HG03108 (cell line): ENCODE data around the gene RBPMS2.

ENCODE experiments used
- ATAC-seq: cut with Tn5 transposase; IDR thresholded peaks from one replicate; pipeline ENCODE4 v1.9.1; 2021; ENCODE audit warnings: moderate library complexity; ENCODE audit not compliant: unreplicated experiment

The RBPMS2 gene

GRCh38 chr15:64783796-64784195 lies 8.4 kb upstream of the RBPMS2 start:
- ATAC-seq: no peak

GRCh38 chr15:64782751-64783150 lies 7.4 kb upstream of the RBPMS2 start:
- ATAC-seq: no peak

GRCh38 chr15:64781299-64781698 lies 5.9 kb upstream of the RBPMS2 start:
- ATAC-seq: no peak

GRCh38 chr15:64780600-64781156 lies 5.3 kb upstream of the RBPMS2 start:
- no peak for ATAC-seq

GRCh38 chr15:64779630-64780029 lies 4.2 kb upstream of the RBPMS2 start:
- ATAC-seq: no peak

GRCh38 chr15:64779024-64779423 lies 3.6 kb upstream of the RBPMS2 start:
- ATAC-seq: no peak

GRCh38 chr15:64776402-64776786 lies 1.0 kb upstream of the RBPMS2 start:
- ATAC-seq: no peak

GRCh38 chr15:64774629-64775493 lies 528 bp downstream of the RBPMS2 start:
- no peak for ATAC-seq

- ATAC-seq: no peak
Measured at GRCh38 chr15:64774037-64774628, 1.3 kb downstream of the RBPMS2 start.

- no peak for ATAC-seq
Measured at GRCh38 chr15:64773606-64774005, 1.8 kb downstream of the RBPMS2 start.

GRCh38 chr15:64772964-64773363 lies 2.4 kb downstream of the RBPMS2 start:
- no peak for ATAC-seq

GRCh38 chr15:64772488-64772887 lies 2.9 kb downstream of the RBPMS2 start:
- no peak for ATAC-seq

- ATAC-seq: no peak
Measured at GRCh38 chr15:64770626-64771025, 4.8 kb downstream of the RBPMS2 start.

- no peak for ATAC-seq
Measured at GRCh38 chr15:64767203-64767602, 8.2 kb downstream of the RBPMS2 start.

GRCh38 chr15:64766058-64766457 lies 9.3 kb downstream of the RBPMS2 start:
- no peak for ATAC-seq

- no peak for ATAC-seq
Measured at GRCh38 chr15:64763874-64764273, 11.5 kb downstream of the RBPMS2 start.

GRCh38 chr15:64763462-64763861 lies 11.9 kb downstream of the RBPMS2 start:
- no peak for ATAC-seq

GRCh38 chr15:64763021-64763420 lies 12.4 kb downstream of the RBPMS2 start:
- no peak for ATAC-seq

GRCh38 chr15:64762546-64762945 lies 12.8 kb downstream of the RBPMS2 start:
- ATAC-seq: no peak

GRCh38 chr15:64761156-64761555 lies 14.2 kb downstream of the RBPMS2 start:
- ATAC-seq: no peak

GRCh38 chr15:64760056-64760455 lies 15.3 kb downstream of the RBPMS2 start:
- no peak for ATAC-seq

- ATAC-seq: no peak
Measured at GRCh38 chr15:64755427-64755940, 19.9 kb downstream of the RBPMS2 start.
